K562 (cell line): ENCODE measurements around the gene ANKRD13C. TPM values are rescaled to one million over a fixed set of nuclear protein-coding genes. Genes with fewer than 3 reads are reported as not detected.
A peak's percentile ranks its signal among the peaks of the same experiment; 100 is the strongest.

Source experiments
- ATAC-seq: fragments of 200-7000 bp; cut with Tn5 transposase; 3 replicates; pipeline ENCODE4 v1.9.1; 2020; ENCODE audit warnings: moderate library complexity
- BruUV-seq: library from RNA; stranded (reverse); fragments of 400-500 nt; replicated peaks from 2 replicates; lab custom pipeline; 2021; lab: Mats Ljungman, UMichigan
- CTCF ChIA-PET: fragments of 300-600 bp; formaldehyde crosslinking; extraction: SDS; loops from one replicate; lab custom pipeline; 2021; ENCODE audit warnings: low intra/inter-chr PET ratio; lab: Yijun Ruan, JAX
- POLR2A ChIA-PET: fragments of 300-600, 350-650 bp; sonication (Branson Sonifier 250); formaldehyde crosslinking; extraction: SDS; loops from one replicate; lab custom pipeline; 2021; ENCODE audit warnings: antibody characterized with exemption, inconsistent platforms; lab: Yijun Ruan, JAX
- DNase-seq, 4 experiments: peaks; one replicate each; pipeline versions ENCODE4 v3.0.0 to v3.0.0-alpha.2; 2011 to 2018; ENCODE audit warnings: low spot score in 3 of 4, mixed read lengths in 3 of 4; ENCODE audit errors: extremely low read depth in 1 of 4
- FAIRE-seq: peaks from 2 replicates; lab custom pipeline; 2011; peaks lifted over from hg19 to GRCh38; lab: Jason Lieb, UNC
- H2AFZ ChIP-seq: 2 replicates; pipeline ENCODE4 v1.6.0; 2011; ENCODE audit warnings: low read depth, low read length, control low read depth, inconsistent platforms
- H3K27ac ChIP-seq: fragments of 200-600 bp; 3 replicates; pipeline ENCODE4 v1.8.0; 2011; ENCODE audit warnings: low read depth, mild to moderate bottlenecking, control low read depth, inconsistent platforms, low read length, moderate library complexity, mixed read lengths; ENCODE audit errors: extremely low read depth
- H3K27me3 ChIP-seq, 2 experiments: fragments of 300-600 bp in 1 of 2; 2 replicates in 1 of 2; 3 replicates in 1 of 2; pipeline versions ENCODE4 v1.6.0 to v1.8.0; 2011; ENCODE audit warnings: inconsistent platforms in 2 of 2, low read length in 2 of 2, mild to moderate bottlenecking in 1 of 2, mixed read lengths in 1 of 2, moderate library complexity in 1 of 2; ENCODE audit not compliant: control insufficient read depth in 2 of 2, insufficient read depth in 2 of 2
- H3K36me3 ChIP-seq: fragments of 300-600 bp; 3 replicates; pipeline ENCODE4 v1.8.0; 2011; ENCODE audit warnings: mild to moderate bottlenecking, low read length, inconsistent platforms; ENCODE audit not compliant: control insufficient read depth, insufficient read depth
- H3K4me1 ChIP-seq, 2 experiments: fragments of 200-600 bp in 1 of 2; replicated peaks in 1 of 2; 2 replicates in 1 of 2; 3 replicates in 1 of 2; pipeline versions ENCODE4 v1.5.1 to v1.8.0; 2011; ENCODE audit warnings: inconsistent platforms in 2 of 2, low read length in 2 of 2, mild to moderate bottlenecking in 1 of 2, mixed read lengths in 1 of 2, moderate library complexity in 1 of 2; ENCODE audit not compliant: control insufficient read depth in 2 of 2, insufficient read depth in 2 of 2
- H3K4me2 ChIP-seq: 2 replicates; pipeline ENCODE4 v1.6.1; 2011; ENCODE audit warnings: low read length, control low read depth, inconsistent platforms, mixed read lengths; ENCODE audit not compliant: insufficient read depth
- H3K4me3 ChIP-seq: fragments of 200-600 bp; sonication (generic), shearing (Covaris generic); 2 replicates; pipeline ENCODE4 v1.5.1; 2016; ENCODE audit warnings: control low read depth, inconsistent platforms
- H3K79me2 ChIP-seq: fragments of 200-600 bp; 3 replicates; pipeline ENCODE4 v1.8.0; 2011; ENCODE audit warnings: low read length, inconsistent platforms; ENCODE audit not compliant: control insufficient read depth, insufficient read depth
- H3K9ac ChIP-seq, 2 experiments: 2 replicates each; pipeline versions ENCODE4 v1.6.0 to v1.6.1; 2011; ENCODE audit warnings: low read depth in 2 of 2, low read length in 2 of 2, control low read depth in 1 of 2, inconsistent platforms in 1 of 2, mild to moderate bottlenecking in 1 of 2, mixed read lengths in 1 of 2; ENCODE audit not compliant: insufficient read depth in 1 of 2
- H3K9me1 ChIP-seq: one replicate; pipeline ENCODE4 v1.6.0; 2011; ENCODE audit warnings: inconsistent platforms, mild to moderate bottlenecking, low read length, moderate library complexity; ENCODE audit not compliant: control insufficient read depth, insufficient read depth
- H3K9me3 ChIP-seq: replicated peaks from 2 replicates; pipeline ENCODE4 v1.5.1; 2011; ENCODE audit warnings: low read depth, low read length, inconsistent platforms; ENCODE audit not compliant: control insufficient read depth, insufficient read depth
- H4K20me1 ChIP-seq: replicated peaks from 2 replicates; pipeline ENCODE4 v1.6.1; 2011; ENCODE audit warnings: low read length, inconsistent platforms, mixed read lengths; ENCODE audit not compliant: control insufficient read depth, insufficient read depth
- ATF3 ChIP-seq, 2 experiments: fragments of 450-650 bp in 1 of 2; sonication (generic) in 1 of 2; formaldehyde crosslinking in 1 of 2; IDR thresholded peaks in 1 of 2; conservative IDR thresholded peaks in 1 of 2; 2 replicates each; pipeline versions ENCODE4 v1.6.1 to v1.8.1; 2016 to 2023; ENCODE audit warnings: mild to moderate bottlenecking in 2 of 2, moderate library complexity in 2 of 2, inconsistent platforms in 1 of 2, missing genetic modification reagents in 1 of 2
- GABPB2 ChIP-seq: fragments of 250-450 bp; sonication (Bioruptor Pico); conservative IDR thresholded peaks from 2 replicates; pipeline ENCODE4 v1.5.1; 2021; ENCODE audit warnings: mild to moderate bottlenecking
- GATAD2A ChIP-seq: fragments of 450-650 bp; IDR thresholded peaks from 2 replicates; pipeline ENCODE4 v1.6.1; 2017
- POLR2A ChIP-seq: fragments of 450-650 bp; conservative IDR thresholded peaks from 2 replicates; pipeline ENCODE4 v1.6.1; 2016
- TSHZ1 ChIP-seq: fragments of 250-450 bp; sonication (Bioruptor Pico); IDR thresholded peaks from 2 replicates; pipeline ENCODE4 v1.4.0; 2020; ENCODE audit warnings: mild to moderate bottlenecking, moderate library complexity
- ZNF121 ChIP-seq: sonication (generic); formaldehyde crosslinking; conservative IDR thresholded peaks from 2 replicates; pipeline ENCODE4 v1.8.0; 2022; ENCODE audit warnings: missing genetic modification reagents
- ZNF696 ChIP-seq: fragments of 250-450 bp; sonication (Bioruptor Pico); conservative IDR thresholded peaks from 2 replicates; pipeline ENCODE4 v1.4.0; 2020; ENCODE audit warnings: mild to moderate bottlenecking, moderate library complexity
- in situ Hi-C: fragments of 300-500 bp; cut with MboI; formaldehyde crosslinking; loops from 4 replicates; pipeline ENCODE4 v1.15.0; 2018; ENCODE audit warnings: inconsistent platforms, mixed read lengths
- intact Hi-C: fragments of 100-400 bp; cut with micrococcal nuclease; formaldehyde crosslinking; loops from 2 replicates; pipeline ENCODE4 v1.14.2; 2022
- polyA plus RNA-seq, 8 experiments: library from polyadenylated mRNA; depleted of rRNA in 4 of 8; stranded (reverse) in 5 of 8; unstranded in 3 of 8; fragments of >200 nt; fragmentation: Nextera tagmentation in 2 of 8; fragmentation: Illumina TruSeq in 1 of 8; extraction: Ambion mirVana in 2 of 8; extraction: Trizol in 1 of 8; gene quantifications; 2 replicates each; pipeline versions ENCODE4 v1.2.1 to v1.2.3, GENCODE V29; 2011 to 2014; ENCODE audit warnings: inconsistent platforms in 1 of 8, missing spikeins in 1 of 8
- total RNA-seq, 7 experiments: library from RNA; depleted of rRNA in 6 of 7; stranded (reverse); fragments of >200 nt in 6 of 7; fragmentation: Illumina TruSeq in 2 of 7; extraction: Trizol in 2 of 7; gene quantifications; 2 replicates each; pipeline versions ENCODE4 v1.2.1 to v1.2.3, GENCODE V29; 2011 to 2021; ENCODE audit warnings: low replicate concordance in 1 of 7
- TF ChIP-seq, protein P1 (sequence below): fragments of 450-650 bp; IDR thresholded peaks from 2 replicates; pipeline ENCODE4 v1.6.1; 2016; ENCODE audit warnings: mild to moderate bottlenecking

Gene ANKRD13C
- total and polyA plus RNA-seq, 9 of the 15 experiments (the other 6 are each of a cell fraction or from before 2014, with no cell fraction given): 3.4 to 22.8 (median 12.5) TPM

GRCh38 chr1:70211541-70211940, 143.0 kb downstream of the ANKRD13C start:
- no peak for DNase-seq
- ATAC-seq: no peak
- ChIA-PET POLR2A (interaction anchor here (8.0 kb wide), 1 partner anchor 8 kb away, joined by 58 read pairs; the partner anchor contains the start of gene SRSF11), CTCF (no interaction called here)
- Histone ChIP-seq H3K4me2 (no peak overlapping the region), H3K27me3 (no peaks in the 10 kb centered on the region), H3K36me3 (peaks cover 63% of the 10 kb centered on the region), H3K79me2 (peaks cover 100% of the 10 kb centered on the region), H3K4me1 (no peaks in the 10 kb centered on the region; a peak in 3 of 5 replicates), H4K20me1 (no peaks in the 10 kb centered on the region), H3K9me3 (no peaks in the 10 kb centered on the region), H3K27ac (peak overlapping the region; percentile 12; the same call in 1 of the 3 replicates), H3K4me3 (no peak overlapping the region), H3K9ac (no peak overlapping the region), H2AFZ (no peak overlapping the region), H3K9me1 (no peaks in the 10 kb centered on the region)
- no peak for FAIRE-seq
- in situ Hi-C loops: no loop called here
- no TSS peak for BruUV-seq
- no peak for TF ChIP-seq GATAD2A
- no peak for TF ChIP-seq GABPB2
- TF ChIP-seq POLR2A: no peak
- TF ChIP-seq ZNF696: no peak
- TF ChIP-seq TSHZ1: no peak
- TF ChIP-seq, protein P1, sequence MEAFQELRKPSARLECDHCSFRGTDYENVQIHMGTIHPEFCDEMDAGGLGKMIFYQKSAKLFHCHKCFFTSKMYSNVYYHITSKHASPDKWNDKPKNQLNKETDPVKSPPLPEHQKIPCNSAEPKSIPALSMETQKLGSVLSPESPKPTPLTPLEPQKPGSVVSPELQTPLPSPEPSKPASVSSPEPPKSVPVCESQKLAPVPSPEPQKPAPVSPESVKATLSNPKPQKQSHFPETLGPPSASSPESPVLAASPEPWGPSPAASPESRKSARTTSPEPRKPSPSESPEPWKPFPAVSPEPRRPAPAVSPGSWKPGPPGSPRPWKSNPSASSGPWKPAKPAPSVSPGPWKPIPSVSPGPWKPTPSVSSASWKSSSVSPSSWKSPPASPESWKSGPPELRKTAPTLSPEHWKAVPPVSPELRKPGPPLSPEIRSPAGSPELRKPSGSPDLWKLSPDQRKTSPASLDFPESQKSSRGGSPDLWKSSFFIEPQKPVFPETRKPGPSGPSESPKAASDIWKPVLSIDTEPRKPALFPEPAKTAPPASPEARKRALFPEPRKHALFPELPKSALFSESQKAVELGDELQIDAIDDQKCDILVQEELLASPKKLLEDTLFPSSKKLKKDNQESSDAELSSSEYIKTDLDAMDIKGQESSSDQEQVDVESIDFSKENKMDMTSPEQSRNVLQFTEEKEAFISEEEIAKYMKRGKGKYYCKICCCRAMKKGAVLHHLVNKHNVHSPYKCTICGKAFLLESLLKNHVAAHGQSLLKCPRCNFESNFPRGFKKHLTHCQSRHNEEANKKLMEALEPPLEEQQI: no peak
- no peak for TF ChIP-seq ZNF121 (CRISPR knock-in tag)
- TF ChIP-seq ATF3 (IDR thresholded peaks at IDR 0.05): no peak
- TF ChIP-seq ATF3 (CRISPR knock-in tag; conservative IDR thresholded peaks at IDR 0.05): no peak
- intact Hi-C loops: no loop called here
